Hepatocyte (in vitro differentiated cells): Measurements from ENCODE around the gene DHDH. TPM values are rescaled to one million over a fixed set of nuclear protein-coding genes. Genes with fewer than 3 reads are reported as not detected.
"Not testable (repeated sequence)": the region's sequence is repeated elsewhere in the genome, so short reads cannot be mapped to it uniquely, and the experiment has no call there.

Experiments
- DNase-seq: peaks from one replicate; pipeline ENCODE4 v3.0.0-alpha.2; 2016; ENCODE audit warnings: low spot score
- H2AFZ ChIP-seq: fragments of 200-600 bp; sonication (generic); 2 replicates; pipeline ENCODE4 v1.6.0; 2016; ENCODE audit warnings: antibody characterized with exemption, mild to moderate bottlenecking
- H3K27ac ChIP-seq: fragments of 200-600 bp; sonication (generic); 2 replicates; pipeline ENCODE4 v1.5.1; 2016; ENCODE audit warnings: mild to moderate bottlenecking
- H3K27me3 ChIP-seq: fragments of 200-600 bp; sonication (generic); 2 replicates; pipeline ENCODE4 v1.6.1; 2016
- H3K36me3 ChIP-seq: fragments of 200-600 bp; sonication (generic); replicated peaks from 2 replicates; pipeline ENCODE4 v1.5.1; 2016; ENCODE audit warnings: low read depth; ENCODE audit not compliant: insufficient read depth
- H3K4me1 ChIP-seq: fragments of 200-600 bp; sonication (generic); 2 replicates; pipeline ENCODE4 v1.5.1; 2016; ENCODE audit warnings: mild to moderate bottlenecking, moderate library complexity; ENCODE audit not compliant: insufficient read depth
- H3K4me2 ChIP-seq: fragments of 200-600 bp; sonication (generic); 2 replicates; pipeline ENCODE4 v1.6.0; 2016
- H3K4me3 ChIP-seq: fragments of 200-600 bp; sonication (generic); 2 replicates; pipeline ENCODE4 v1.5.1; 2016; ENCODE audit warnings: mild to moderate bottlenecking
- H3K79me2 ChIP-seq: fragments of 200-600 bp; sonication (generic); 2 replicates; pipeline ENCODE4 v1.6.0; 2017; ENCODE audit warnings: mild to moderate bottlenecking
- H3K9me2 ChIP-seq: fragments of 200-600 bp; sonication (generic); replicated peaks from 2 replicates; pipeline ENCODE4 v1.6.0; 2017; ENCODE audit warnings: mild to moderate bottlenecking; ENCODE audit not compliant: insufficient read depth
- H3K9me3 ChIP-seq: fragments of 200-600 bp; sonication (generic); 2 replicates; pipeline ENCODE4 v1.5.1; 2016; ENCODE audit warnings: low read depth, mild to moderate bottlenecking
- H4K20me1 ChIP-seq: fragments of 200-600 bp; sonication (generic); 2 replicates; pipeline ENCODE4 v1.6.0; 2016; ENCODE audit warnings: mild to moderate bottlenecking; ENCODE audit not compliant: insufficient read depth, poor library complexity, severe bottlenecking
- CTCF ChIP-seq: fragments of 200-600 bp; sonication (generic); IDR thresholded peaks from 2 replicates; pipeline ENCODE4 v1.5.1; 2016; ENCODE audit warnings: antibody characterized with exemption, mild to moderate bottlenecking; ENCODE audit not compliant: poor library complexity
- EZH2 ChIP-seq: fragments of 200-600 bp; sonication (generic); IDR thresholded peaks from 2 replicates; pipeline ENCODE4 v1.6.1; 2016; ENCODE audit warnings: antibody characterized with exemption, mild to moderate bottlenecking, borderline replicate concordance
- EZH2phosphoT487 ChIP-seq: fragments of 200-600 bp; sonication (generic); IDR thresholded peaks from one replicate; pipeline ENCODE4 v1.6.1; 2018; ENCODE audit warnings: antibody characterized with exemption, mild to moderate bottlenecking, low read depth, moderate library complexity; ENCODE audit not compliant: unreplicated experiment, severe bottlenecking
- WGBS: methylation state at CpG from one replicate; pipeline ENCODE4 v1.1.6; 2016; ENCODE audit warnings: low lambda C conversion rate; ENCODE audit errors: missing lambda C conversion rate; 5-methylcytosine and 5-hydroxymethylcytosine counted together
- polyA plus RNA-seq: library from polyadenylated mRNA; unstranded; fragments of >200 nt; fragmentation: Nextera tagmentation; extraction: Ambion mirVana; gene quantifications from 2 replicates; pipeline ENCODE4 v1.2.1, GENCODE V29; 2016
- total RNA-seq: library from RNA; depleted of rRNA; stranded (reverse); fragments of >200 nt; gene quantifications from 2 replicates; pipeline ENCODE4 v1.2.3, GENCODE V29; 2014

Gene DHDH
- total and polyA plus RNA-seq, 2 experiments from 2014 or later = 2.9 to 3.7 TPM

DNA sequence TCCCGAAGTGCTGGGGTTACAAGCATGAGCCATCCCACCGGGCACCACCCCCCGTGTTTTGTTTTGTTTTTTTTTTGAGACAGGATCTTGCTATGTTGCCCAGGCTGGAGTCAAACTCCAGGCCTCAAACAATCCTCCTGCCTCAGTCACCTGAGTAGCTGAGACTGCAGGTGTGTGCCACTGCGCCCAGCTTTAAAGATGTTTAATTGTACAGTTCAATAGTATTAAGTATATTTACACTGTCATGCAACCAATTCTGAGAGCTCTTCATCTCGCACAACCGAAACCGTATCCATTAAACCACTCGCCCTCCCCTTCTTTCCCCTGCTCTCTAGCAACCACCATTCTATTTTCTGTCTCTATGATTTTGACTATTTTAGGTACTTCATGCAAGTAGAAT lies 17.7 kb upstream of the DHDH start:
- Histone ChIP-seq H3K9me3 (no peaks in the 10 kb centered on the region), H3K4me2 (no peak overlapping the region), H3K27ac (no peak overlapping the region), H3K4me3 (no peak overlapping the region), H4K20me1 (no peaks in the 10 kb centered on the region), H3K79me2 (no peaks in the 10 kb centered on the region), H3K9me2 (no peaks in the 10 kb centered on the region), H3K27me3 (no peaks in the 10 kb centered on the region), H2AFZ (no peak overlapping the region), H3K4me1 (no peaks in the 10 kb centered on the region), H3K36me3 (no peaks in the 10 kb centered on the region)
- no peak for DNase-seq
- no peak for TF ChIP-seq CTCF
- no peak for TF ChIP-seq EZH2
- 83% methylated on average over 8 of the region's 8 CpGs for WGBS

DNA sequence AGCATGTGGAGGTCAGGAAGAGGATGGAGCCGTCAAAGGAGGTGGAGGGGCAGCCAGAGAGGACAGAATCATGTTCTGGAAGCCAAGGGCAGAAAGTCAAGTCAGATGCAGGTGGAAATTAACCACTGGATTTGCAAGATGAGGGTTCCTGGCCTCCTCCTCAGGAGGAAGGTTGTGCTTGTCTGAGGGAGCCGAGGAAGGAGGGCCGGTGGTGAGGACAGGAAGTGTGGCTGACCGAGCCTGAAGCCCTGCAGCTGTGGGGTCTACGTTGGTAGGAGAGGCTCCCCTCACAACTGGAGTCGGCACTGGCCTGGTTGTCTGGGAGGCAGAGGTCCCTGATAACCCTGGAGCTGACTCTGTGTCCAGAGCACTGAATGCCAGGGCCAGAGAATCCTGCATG lies 15.4 kb upstream of the DHDH start:
- no peaks in the 10 kb centered on the region for H4K20me1 ChIP-seq
- H3K4me2 ChIP-seq = no peak overlapping the region
- no peak overlapping the region for H3K4me3 ChIP-seq
- 96% methylated on average over 6 of the region's 6 CpGs for WGBS
- no peaks in the 10 kb centered on the region for H3K4me1 ChIP-seq
- TF ChIP-seq EZH2 = no peak
- no peak for TF ChIP-seq CTCF
- TF ChIP-seq EZH2phosphoT487 = no peak
- no peaks in the 10 kb centered on the region for H3K27me3 ChIP-seq
- H2AFZ ChIP-seq = no peak overlapping the region
- H3K9me3 ChIP-seq = no peaks in the 10 kb centered on the region
- H3K79me2 ChIP-seq = no peaks in the 10 kb centered on the region
- H3K36me3 ChIP-seq = no peaks in the 10 kb centered on the region
- no peak for DNase-seq
- H3K9me2 ChIP-seq = no peaks in the 10 kb centered on the region
- no peak overlapping the region for H3K27ac ChIP-seq

- no peak for DNase-seq
- Histone ChIP-seq H3K4me1 (no peaks in the 10 kb centered on the region), H3K27me3 (no peaks in the 10 kb centered on the region), H3K36me3 (no peaks in the 10 kb centered on the region), H3K4me3 (no peak overlapping the region), H3K27ac (no peak overlapping the region), H3K9me3 (no peaks in the 10 kb centered on the region), H3K79me2 (no peaks in the 10 kb centered on the region), H4K20me1 (no peaks in the 10 kb centered on the region), H3K9me2 (no peaks in the 10 kb centered on the region), H2AFZ (no peak overlapping the region), H3K4me2 (no peak overlapping the region)
- TF ChIP-seq CTCF (no peak), EZH2 (no peak), EZH2phosphoT487 (no peak)
- 92% methylated on average over 18 of the region's 18 CpGs for WGBS
Observed at GRCh38 chr19:48918801-48919247, 14.7 kb upstream of the DHDH start.

DNA sequence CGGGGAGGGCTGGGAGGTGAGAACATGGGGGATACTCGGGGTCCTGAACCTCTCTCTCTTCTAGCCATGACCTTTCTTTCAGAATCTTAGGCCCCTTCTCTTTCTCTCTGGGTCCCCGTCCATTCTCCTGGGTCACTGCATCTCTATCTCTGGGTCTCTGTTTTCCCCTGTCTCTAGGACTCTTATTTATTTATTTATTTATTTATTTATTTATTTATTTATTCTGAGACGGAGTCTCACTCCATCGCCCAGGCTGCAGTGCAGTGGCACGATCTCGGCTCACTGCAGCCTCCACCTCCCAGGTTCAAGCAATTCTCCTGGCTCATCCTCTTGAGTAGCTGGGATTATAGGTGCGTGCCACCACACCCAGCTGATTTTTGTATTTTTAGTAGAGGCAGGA lies 14.2 kb upstream of the DHDH start:
- not testable (repeated sequence) for H3K4me2 ChIP-seq, H3K9me3 ChIP-seq, H4K20me1 ChIP-seq, H3K27me3 ChIP-seq, H3K79me2 ChIP-seq, H3K4me1 ChIP-seq, H3K4me3 ChIP-seq, H2AFZ ChIP-seq, H3K36me3 ChIP-seq, H3K27ac ChIP-seq, H3K9me2 ChIP-seq, DNase-seq
- 98% methylated on average over 8 of the region's 8 CpGs for WGBS
